Astrocyte (in vitro differentiated cells and primary cell): ENCODE measurements around the gene ASPHD2.

Source experiments
- EZH2 ChIP-seq: IDR thresholded peaks from 2 replicates; pipeline ENCODE4 v1.6.1; 2012; ENCODE audit warnings: mild to moderate bottlenecking, low read length, inconsistent platforms; ENCODE audit not compliant: insufficient read depth
- TF ChIP-seq, protein P1 (sequence below): IDR thresholded peaks from 2 replicates; pipeline ENCODE4 v1.5.1; 2011; ENCODE audit warnings: low read depth, mild to moderate bottlenecking, inconsistent platforms, low read length, moderate library complexity; ENCODE audit not compliant: insufficient read depth

DNA sequence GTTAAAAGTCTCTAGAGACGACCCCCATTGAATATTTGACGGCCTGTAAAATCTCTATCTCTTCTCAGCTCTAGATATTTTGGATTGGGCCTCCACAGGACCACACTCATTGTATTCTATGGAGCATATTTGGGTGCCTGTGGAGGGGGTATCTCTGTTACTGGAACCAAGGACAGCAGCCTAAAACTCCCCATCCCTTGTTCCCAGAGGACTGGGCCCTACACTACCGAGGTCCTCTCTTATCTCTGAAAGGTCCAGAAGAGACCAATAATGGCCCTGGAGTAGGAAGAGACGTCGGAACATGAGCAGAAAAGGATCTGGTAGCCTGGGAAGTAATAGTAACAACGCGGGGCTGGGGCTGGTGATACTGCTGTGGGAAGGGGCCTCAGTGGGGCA is 54.0 kb downstream of the ASPHD2 start:
- TF ChIP-seq, protein P1, sequence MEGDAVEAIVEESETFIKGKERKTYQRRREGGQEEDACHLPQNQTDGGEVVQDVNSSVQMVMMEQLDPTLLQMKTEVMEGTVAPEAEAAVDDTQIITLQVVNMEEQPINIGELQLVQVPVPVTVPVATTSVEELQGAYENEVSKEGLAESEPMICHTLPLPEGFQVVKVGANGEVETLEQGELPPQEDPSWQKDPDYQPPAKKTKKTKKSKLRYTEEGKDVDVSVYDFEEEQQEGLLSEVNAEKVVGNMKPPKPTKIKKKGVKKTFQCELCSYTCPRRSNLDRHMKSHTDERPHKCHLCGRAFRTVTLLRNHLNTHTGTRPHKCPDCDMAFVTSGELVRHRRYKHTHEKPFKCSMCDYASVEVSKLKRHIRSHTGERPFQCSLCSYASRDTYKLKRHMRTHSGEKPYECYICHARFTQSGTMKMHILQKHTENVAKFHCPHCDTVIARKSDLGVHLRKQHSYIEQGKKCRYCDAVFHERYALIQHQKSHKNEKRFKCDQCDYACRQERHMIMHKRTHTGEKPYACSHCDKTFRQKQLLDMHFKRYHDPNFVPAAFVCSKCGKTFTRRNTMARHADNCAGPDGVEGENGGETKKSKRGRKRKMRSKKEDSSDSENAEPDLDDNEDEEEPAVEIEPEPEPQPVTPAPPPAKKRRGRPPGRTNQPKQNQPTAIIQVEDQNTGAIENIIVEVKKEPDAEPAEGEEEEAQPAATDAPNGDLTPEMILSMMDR: no peak
- TF ChIP-seq EZH2: no peak
